OCI-LY1 (cell line): ENCODE data around the gene WHRN.

ENCODE experiments used
- CTCF ChIP-seq: fragments of 200-600 bp; sonication (generic), shearing (Covaris generic); IDR thresholded peaks from 2 replicates; pipeline ENCODE4 v1.5.1; 2017; ENCODE audit warnings: mild to moderate bottlenecking, antibody characterized with exemption, low read length, moderate library complexity, mixed read lengths
- EZH2 ChIP-seq: fragments of 200-600 bp; sonication (generic), shearing (Covaris generic); IDR thresholded peaks from 2 replicates; pipeline ENCODE4 v1.8.0; 2017; ENCODE audit warnings: borderline replicate concordance, mixed run types, mild to moderate bottlenecking, antibody characterized with exemption, low read length, moderate library complexity, mixed read lengths

GRCh38 chr9:114456929-114457328, 48.3 kb downstream of the WHRN start:
- TF ChIP-seq CTCF (no peak), EZH2 (no peak)
